Vagina (tissue), 2 donors: ENCODE data around the gene ITGBL1.

Source experiments
- POLR2A ChIP-seq, 2 donors: fragments of 450-650 bp; IDR thresholded peaks; one replicate each; pipeline ENCODE4 v1.6.1; 2017; ENCODE audit warnings: antibody characterized with exemption in 2 of 2, mild to moderate bottlenecking in 2 of 2, moderate library complexity in 2 of 2
- POLR2AphosphoS5 ChIP-seq, 2 donors: sonication (generic); formaldehyde crosslinking; IDR thresholded peaks; one replicate each; pipeline ENCODE4 v1.9.0; 2017; ENCODE audit warnings: antibody characterized with exemption in 2 of 2, mild to moderate bottlenecking in 2 of 2, low read depth in 1 of 2; ENCODE audit not compliant: insufficient read depth in 1 of 2

DNA sequence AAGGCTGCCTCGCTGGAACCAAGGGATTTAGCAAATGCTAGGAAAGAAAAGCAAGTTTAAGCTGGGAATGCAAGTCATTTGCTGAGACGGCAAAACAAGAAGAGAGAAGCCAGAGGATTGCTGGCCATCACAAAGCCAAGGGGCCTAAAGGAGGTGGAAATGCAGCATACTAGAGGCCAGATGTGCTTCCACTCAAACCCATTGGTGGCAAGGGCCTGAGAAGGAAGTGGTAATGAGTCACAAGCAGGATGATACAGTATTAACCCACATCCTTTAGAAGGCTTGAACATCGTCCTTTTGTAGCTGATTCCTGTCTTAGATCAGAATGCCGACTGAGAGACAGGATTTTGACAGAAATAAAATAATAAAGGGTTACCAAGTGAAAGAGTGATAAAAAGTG lies 68.2 kb downstream of the ITGBL1 start:
- no peak for TF ChIP-seq POLR2AphosphoS5 (IDR thresholded peaks at IDR 0.05; ENCODE audit: insufficient read depth in 1 of 2, low read depth in 1 of 2)
- TF ChIP-seq POLR2A (IDR thresholded peaks at IDR 0.05), result no peak
